HG02981 (cell line): Measurements from ENCODE around the gene ZNF628.
A peak's percentile ranks its signal among the peaks of the same experiment; 100 is the strongest.
"Not testable (repeated sequence)": the region's sequence is repeated elsewhere in the genome, so short reads cannot be mapped to it uniquely, and the experiment has no call there.

Experiments
- ATAC-seq: cut with Tn5 transposase; IDR thresholded peaks from one replicate; pipeline ENCODE4 v1.9.1; 2021; ENCODE audit warnings: mild to moderate bottlenecking, moderate library complexity; ENCODE audit not compliant: unreplicated experiment

The ZNF628 gene

GRCh38 chr19:55495646-55496349 is 19.4 kb downstream of the ZNF628 start:
- ATAC-seq = no peak

- not testable (repeated sequence) for ATAC-seq
Observed at GRCh38 chr19:55496820-55497219, 20.4 kb downstream of the ZNF628 start.

GRCh38 chr19:55497763-55498162 is 21.3 kb downstream of the ZNF628 start:
- no peak for ATAC-seq

- ATAC-seq = no peak
Observed at GRCh38 chr19:55498246-55498840, 21.9 kb downstream of the ZNF628 start.

- ATAC-seq = no peak
Observed at GRCh38 chr19:55500368-55500952, 24.0 kb downstream of the ZNF628 start.

GRCh38 chr19:55502197-55502952 is 26.0 kb downstream of the ZNF628 start:
- no peak for ATAC-seq

GRCh38 chr19:55503157-55503501 is 26.7 kb downstream of the ZNF628 start:
- ATAC-seq = no peak

- ATAC-seq = peak; percentile 90
Observed at GRCh38 chr19:55503502-55504251, 27.3 kb downstream of the ZNF628 start.

GRCh38 chr19:55504252-55504603 is 27.8 kb downstream of the ZNF628 start:
- no peak for ATAC-seq

GRCh38 chr19:55504981-55505380 is 28.6 kb downstream of the ZNF628 start:
- no peak for ATAC-seq

GRCh38 chr19:55508120-55508519 is 31.7 kb downstream of the ZNF628 start:
- ATAC-seq = no peak

GRCh38 chr19:55516878-55517620 is 40.6 kb downstream of the ZNF628 start:
- ATAC-seq = peak; percentile 97

GRCh38 chr19:55519451-55520311 is 43.3 kb downstream of the ZNF628 start:
- no peak for ATAC-seq

GRCh38 chr19:55520691-55521292 is 44.4 kb downstream of the ZNF628 start:
- ATAC-seq = no peak

- ATAC-seq = no peak
Observed at GRCh38 chr19:55525289-55526101, 49.1 kb downstream of the ZNF628 start.

GRCh38 chr19:55526216-55527196 is 50.1 kb downstream of the ZNF628 start:
- no peak for ATAC-seq
